ENCODE results near the gene C2CD4B. TPM values are rescaled to one million over a fixed set of nuclear protein-coding genes. Genes with fewer than 3 reads are reported as not detected.

Gene C2CD4B
- total RNA-seq, 2 experiments from 2014 or later, result 0.16 to 0.20 TPM

GRCh38 chr15:62171882-62172281, 6.8 kb upstream of the C2CD4B start:
- Histone ChIP-seq H3K36me3 (ENCODE audit: insufficient read depth, low read length) (no peaks in the 10 kb centered on the region), H3K27ac (ENCODE audit: low read depth in 1 of 2, low read length in 2 of 2) (no peak overlapping the region), H3K4me3 (ENCODE audit: low read length) (no peak overlapping the region), H3K27me3 (ENCODE audit: control insufficient read depth in 1 of 2, insufficient read depth in 2 of 2, low read length in 2 of 2) (peaks cover 3 to 26% of the 10 kb centered on the region in 2 experiments), H3K4me1 (ENCODE audit: insufficient read depth, low read length) (no peaks in the 10 kb centered on the region), H3K9me3 (ENCODE audit: control insufficient read depth in 1 of 2, insufficient read depth in 1 of 2, low read length in 2 of 2) (no peaks in the 10 kb centered on the region)
- intact Hi-C loops (cut with DNase I, micrococcal nuclease), result no loop called here
- H3K27me3 Mint-ChIP-seq, result peaks cover 66% of the 10 kb centered on the region
- DNase-seq, result no peak
- TF ChIP-seq, protein P1, sequence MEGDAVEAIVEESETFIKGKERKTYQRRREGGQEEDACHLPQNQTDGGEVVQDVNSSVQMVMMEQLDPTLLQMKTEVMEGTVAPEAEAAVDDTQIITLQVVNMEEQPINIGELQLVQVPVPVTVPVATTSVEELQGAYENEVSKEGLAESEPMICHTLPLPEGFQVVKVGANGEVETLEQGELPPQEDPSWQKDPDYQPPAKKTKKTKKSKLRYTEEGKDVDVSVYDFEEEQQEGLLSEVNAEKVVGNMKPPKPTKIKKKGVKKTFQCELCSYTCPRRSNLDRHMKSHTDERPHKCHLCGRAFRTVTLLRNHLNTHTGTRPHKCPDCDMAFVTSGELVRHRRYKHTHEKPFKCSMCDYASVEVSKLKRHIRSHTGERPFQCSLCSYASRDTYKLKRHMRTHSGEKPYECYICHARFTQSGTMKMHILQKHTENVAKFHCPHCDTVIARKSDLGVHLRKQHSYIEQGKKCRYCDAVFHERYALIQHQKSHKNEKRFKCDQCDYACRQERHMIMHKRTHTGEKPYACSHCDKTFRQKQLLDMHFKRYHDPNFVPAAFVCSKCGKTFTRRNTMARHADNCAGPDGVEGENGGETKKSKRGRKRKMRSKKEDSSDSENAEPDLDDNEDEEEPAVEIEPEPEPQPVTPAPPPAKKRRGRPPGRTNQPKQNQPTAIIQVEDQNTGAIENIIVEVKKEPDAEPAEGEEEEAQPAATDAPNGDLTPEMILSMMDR (IDR thresholded peaks at IDR 0.05), result no peak
- no peaks in the 10 kb centered on the region for H3K36me3 Mint-ChIP-seq (ENCODE audit: low read depth)
- H3K9me3 Mint-ChIP-seq, result no peaks in the 10 kb centered on the region
- ChIA-PET CTCF (no interaction called here), POLR2A (no interaction called here)
- H3K4me3 Mint-ChIP-seq, result no peak overlapping the region
- no peaks in the 10 kb centered on the region for H3K4me1 Mint-ChIP-seq (ENCODE audit: low read depth)
- H3K27ac Mint-ChIP-seq, result no peak overlapping the region
- no peak for ATAC-seq (ENCODE audit: poor library complexity)

DNA sequence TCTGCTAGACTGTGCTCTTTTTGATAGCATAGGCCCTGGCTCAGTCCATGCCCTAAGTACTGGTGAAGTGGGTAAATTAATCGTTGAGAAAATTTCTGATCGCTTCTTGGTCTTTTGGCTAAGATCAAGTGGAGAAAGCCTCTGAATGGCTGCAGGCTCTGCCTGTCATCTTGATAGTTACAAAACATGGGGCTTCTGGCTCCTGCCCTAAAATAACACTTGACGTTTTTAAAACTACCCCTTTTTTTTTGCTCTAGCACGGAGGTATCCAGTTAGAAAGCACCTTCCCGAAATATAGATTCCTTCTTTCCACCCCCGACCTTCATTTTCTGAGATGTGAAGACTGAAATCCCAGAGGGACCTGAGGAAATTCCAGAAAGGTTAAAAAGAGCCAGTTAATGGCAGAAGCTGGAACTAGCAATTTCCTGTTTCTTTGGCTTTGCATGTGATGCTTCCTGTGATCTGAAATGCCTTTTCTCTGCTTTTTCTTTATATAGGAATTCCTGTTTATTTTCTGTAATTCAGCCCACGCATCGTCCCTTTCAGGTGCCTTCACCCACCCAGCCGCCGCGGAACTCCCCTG, 799 bp upstream of the C2CD4B start:
- Mint-ChIP-seq H3K27ac (no peak overlapping the region), H3K9me3 (no peaks in the 10 kb centered on the region), H3K4me3 (peak overlapping the region; percentile 54), H3K36me3 (ENCODE audit: low read depth) (no peaks in the 10 kb centered on the region), H3K27me3 (peaks cover 83% of the 10 kb centered on the region), H3K4me1 (ENCODE audit: low read depth) (peaks cover 18% of the 10 kb centered on the region)
- H3K9me3 ChIP-seq (ENCODE audit: control insufficient read depth in 1 of 2, insufficient read depth in 1 of 2, low read length in 2 of 2), result peaks cover 0 to 8% of the 10 kb centered on the region in 2 experiments
- CTCF ChIA-PET, result no interaction called here
- TF ChIP-seq, protein P1 (IDR thresholded peaks at IDR 0.05), result no peak
- no peak overlapping the region for H3K27ac ChIP-seq (ENCODE audit: low read depth in 1 of 2, low read length in 2 of 2)
- no peaks in the 10 kb centered on the region for H3K36me3 ChIP-seq (ENCODE audit: insufficient read depth, low read length)
- intact Hi-C loops (cut with DNase I, micrococcal nuclease), result no loop called here
- DNase-seq (no peak), ATAC-seq (ENCODE audit: poor library complexity) (no peak)
- no peak overlapping the region for H3K4me3 ChIP-seq (ENCODE audit: low read length)
- H3K27me3 ChIP-seq (ENCODE audit: control insufficient read depth in 1 of 2, insufficient read depth in 2 of 2, low read length in 2 of 2), result peaks cover 23 to 55% of the 10 kb centered on the region in 2 experiments
- POLR2A ChIA-PET, result no interaction called here
- peaks cover 10% of the 10 kb centered on the region for H3K4me1 ChIP-seq (ENCODE audit: insufficient read depth, low read length)

DNA sequence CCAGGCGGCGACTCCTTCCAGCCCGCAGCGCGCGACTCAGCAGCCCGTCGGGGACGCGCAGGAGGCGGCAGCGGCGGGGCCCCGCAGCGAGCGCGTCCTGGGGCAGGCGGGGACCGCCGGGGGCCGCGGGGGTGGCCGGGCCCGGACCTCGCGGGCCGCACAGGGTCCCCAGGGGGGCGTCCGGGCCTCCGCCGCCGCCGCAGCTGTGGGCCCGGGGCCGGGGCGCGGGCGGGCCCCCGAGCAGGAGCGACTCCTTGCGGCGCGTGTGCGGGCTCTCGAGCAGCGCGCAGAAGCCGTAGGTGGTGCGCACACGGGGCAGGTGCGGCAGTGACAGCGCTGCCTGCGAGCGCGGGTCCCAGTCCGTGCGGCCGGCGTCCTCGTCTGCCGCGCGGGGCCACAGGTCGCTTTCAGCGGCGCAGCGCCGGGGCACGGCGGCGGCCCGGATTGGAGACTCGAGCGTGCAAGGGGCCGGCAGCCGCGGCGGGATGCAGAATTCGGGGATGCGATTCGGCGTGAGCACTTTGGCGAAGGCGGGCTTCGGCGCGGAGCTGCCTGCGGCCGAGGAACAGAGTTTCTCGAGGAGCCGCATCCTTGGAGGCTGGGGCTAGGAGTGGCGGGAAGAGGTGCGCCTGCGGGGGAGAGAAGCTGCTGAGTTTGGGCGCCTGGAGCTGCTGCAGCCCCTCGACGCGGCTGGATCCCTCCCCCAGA, 535 bp downstream of the C2CD4B start:
- POLR2A ChIA-PET, result no interaction called here
- Mint-ChIP-seq H3K27ac (no peak overlapping the region), H3K9me3 (no peaks in the 10 kb centered on the region), H3K36me3 (ENCODE audit: low read depth) (no peaks in the 10 kb centered on the region), H3K4me1 (ENCODE audit: low read depth) (peaks cover 18% of the 10 kb centered on the region), H3K27me3 (peaks cover 87% of the 10 kb centered on the region), H3K4me3 (peak overlapping the region; percentile 88)
- Histone ChIP-seq H3K9me3 (ENCODE audit: control insufficient read depth in 1 of 2, insufficient read depth in 1 of 2, low read length in 2 of 2) (peaks cover 0 to 8% of the 10 kb centered on the region in 2 experiments), H3K4me3 (ENCODE audit: low read length) (peak overlapping the region; percentile 33), H3K36me3 (ENCODE audit: insufficient read depth, low read length) (no peaks in the 10 kb centered on the region), H3K4me1 (ENCODE audit: insufficient read depth, low read length) (peaks cover 10% of the 10 kb centered on the region), H3K27me3 (ENCODE audit: control insufficient read depth in 1 of 2, insufficient read depth in 2 of 2, low read length in 2 of 2) (peaks cover 23 to 67% of the 10 kb centered on the region in 2 experiments), H3K27ac (ENCODE audit: low read depth in 1 of 2, low read length in 2 of 2) (no peak overlapping the region)
- TF ChIP-seq, protein P1 (IDR thresholded peaks at IDR 0.05), result no peak
- DNase-seq, result peak in 2 of 14 experiments; percentile 11 to 25
- CTCF ChIA-PET, result interaction anchor here (0.7 kb wide), 1 partner anchor 13 kb away, joined by 3 read pairs; no protein-coding TSS in a partner anchor
- intact Hi-C loops (cut with DNase I, micrococcal nuclease), result loop anchor here in 1 of 2 experiments (5.0 kb wide), 1 partner anchor 92 kb away; no protein-coding TSS in a partner anchor
- ATAC-seq (ENCODE audit: poor library complexity), result peak; percentile 41
